Naive thymus-derived CD4-positive, alpha-beta T cell (primary cell): Measurements from ENCODE around the gene RAD51B. TPM values are rescaled to one million over a fixed set of nuclear protein-coding genes. Genes with fewer than 3 reads are reported as not detected.

Experiments used
- ATAC-seq: fragments of 150-1000 bp; cut with Tn5 transposase; 2 replicates; pipeline ENCODE4 v1.10.0; 2021; ENCODE audit warnings: mild to moderate bottlenecking, moderate library complexity
- CTCF ChIA-PET: fragments of 350-600 bp; sonication (Branson Sonifier 250); formaldehyde crosslinking; loops from one replicate; lab custom pipeline; 2021; ENCODE audit warnings: antibody characterized with exemption; lab: Charles Lee
- POLR2A ChIA-PET: fragments of 350-600 bp; sonication (Branson Sonifier 250); formaldehyde crosslinking; loops from one replicate; lab custom pipeline; 2021; ENCODE audit warnings: antibody characterized with exemption, inconsistent platforms; lab: Charles Lee
- DNase-seq, 9 donors: peaks; one replicate each; pipeline versions ENCODE4 v3.0.0 to v3.0.0-alpha.2; 2020 to 2022; ENCODE audit warnings: mixed read lengths in 1 of 9
- H3K27ac ChIP-seq: one replicate; pipeline ENCODE4 v1.7.0; 2013; ENCODE audit warnings: mild to moderate bottlenecking, low read depth, low read length, moderate library complexity
- H3K27me3 ChIP-seq, 2 donors: one replicate each; pipeline ENCODE4 v1.7.0; 2013; ENCODE audit warnings: low read length in 2 of 2, mild to moderate bottlenecking in 2 of 2, moderate library complexity in 2 of 2; ENCODE audit not compliant: control insufficient read depth in 2 of 2, insufficient read depth in 2 of 2
- H3K36me3 ChIP-seq, 3 experiments: 1 replicate in 2 of 3; 2 replicates in 1 of 3; pipeline ENCODE4 v1.7.0; 2013; ENCODE audit warnings: low read length in 3 of 3, mild to moderate bottlenecking in 3 of 3, moderate library complexity in 1 of 3; ENCODE audit not compliant: insufficient read depth in 3 of 3, control insufficient read depth in 2 of 3
- H3K4me1 ChIP-seq, 2 donors: one replicate each; pipeline ENCODE4 v1.7.0; 2013; ENCODE audit warnings: low read length in 2 of 2, mild to moderate bottlenecking in 2 of 2, moderate library complexity in 1 of 2; ENCODE audit not compliant: control insufficient read depth in 2 of 2, insufficient read depth in 2 of 2
- H3K4me3 ChIP-seq: 2 replicates; pipeline ENCODE4 v1.7.0; 2013; ENCODE audit warnings: mild to moderate bottlenecking, low read length
- H3K9me3 ChIP-seq, 3 experiments: 1 replicate in 2 of 3; 2 replicates in 1 of 3; pipeline ENCODE4 v1.7.0; 2013; ENCODE audit warnings: low read length in 3 of 3; ENCODE audit not compliant: control insufficient read depth in 2 of 3
- H3K27ac Mint-ChIP-seq, 9 donors: one replicate each; pipeline ENCODE4 v1.8.0; 2020 to 2022; ENCODE audit warnings: mixed read lengths in 9 of 9, mild to moderate bottlenecking in 8 of 9, moderate library complexity in 5 of 9, inconsistent platforms in 2 of 9
- H3K27me3 Mint-ChIP-seq, 5 donors: one replicate each; pipeline ENCODE4 v1.8.0; 2021 to 2022; ENCODE audit warnings: mixed read lengths in 5 of 5, mild to moderate bottlenecking in 1 of 5
- H3K36me3 Mint-ChIP-seq, 5 donors: one replicate each; pipeline ENCODE4 v1.8.0; 2020 to 2022; ENCODE audit warnings: mixed read lengths in 5 of 5, mild to moderate bottlenecking in 3 of 5, inconsistent platforms in 1 of 5
- H3K4me1 Mint-ChIP-seq, 7 donors: one replicate each; pipeline ENCODE4 v1.8.0; 2020 to 2022; ENCODE audit warnings: mixed read lengths in 7 of 7, mild to moderate bottlenecking in 3 of 7, inconsistent platforms in 1 of 7
- H3K4me3 Mint-ChIP-seq, 10 donors: one replicate each; pipeline ENCODE4 v1.8.0; 2020 to 2022; ENCODE audit warnings: mild to moderate bottlenecking in 10 of 10, mixed read lengths in 10 of 10, moderate library complexity in 6 of 10, inconsistent platforms in 2 of 10
- H3K9me3 Mint-ChIP-seq, 11 donors: one replicate each; pipeline ENCODE4 v1.8.0; 2020 to 2022; ENCODE audit warnings: mixed read lengths in 11 of 11, mild to moderate bottlenecking in 4 of 11, inconsistent platforms in 1 of 11, moderate library complexity in 1 of 11
- intact Hi-C, 2 donors: fragments of 100-400 bp; cut with micrococcal nuclease; formaldehyde crosslinking; loops; one replicate each; pipeline ENCODE4 v1.15.1; 2023
- polyA plus RNA-seq, 2 donors: library from polyadenylated mRNA; unstranded; fragments of 300-500 nt; fragmentation: Illumina TruSeq; gene quantifications; one replicate each; pipeline ENCODE4 v1.2.3, GENCODE V29; 2021
- total RNA-seq, 6 experiments: library from RNA in 5 of 6; stranded (reverse) in 5 of 6; gene quantifications; 1 replicate in 5 of 6; 2 replicates in 1 of 6; pipeline ENCODE4 v1.2.3 and lab custom pipeline; 2021 to 2026

Gene RAD51B
- total and polyA plus RNA-seq, 7 experiments from 2014 or later, result 15.0 to 42.2 (median 28.8) TPM

GRCh38 chr14:68583548-68584280, 764.1 kb downstream of the RAD51B start:
- Histone ChIP-seq H3K27ac (no peak overlapping the region), H3K36me3 (no peaks in the 10 kb centered on the region), H3K4me1 (no peaks in the 10 kb centered on the region), H3K4me3 (no peak overlapping the region), H3K9me3 (no peaks in the 10 kb centered on the region), H3K27me3 (no peaks in the 10 kb centered on the region)
- intact Hi-C loops, result no loop called here
- ChIA-PET POLR2A (no interaction called here), CTCF (no interaction called here)
- peaks cover 0 to 5% (median 0%) of the 10 kb centered on the region in 7 donors for H3K4me1 Mint-ChIP-seq
- H3K36me3 Mint-ChIP-seq, result peaks cover 0 to 1% (median 0%) of the 10 kb centered on the region in 5 donors
- no peaks in the 10 kb centered on the region for H3K27me3 Mint-ChIP-seq
- DNase-seq, result no peak
- peaks cover 0 to 4% (median 0%) of the 10 kb centered on the region in 11 donors for H3K9me3 Mint-ChIP-seq
- H3K4me3 Mint-ChIP-seq, result no peak overlapping the region
- H3K27ac Mint-ChIP-seq, result peak overlapping the region in 1 of 9 donors; percentile 0
- ATAC-seq, result no peak

GRCh38 chr14:68584786-68585185, 765.2 kb downstream of the RAD51B start:
- Histone ChIP-seq H3K27me3 (no peaks in the 10 kb centered on the region), H3K9me3 (no peaks in the 10 kb centered on the region), H3K4me3 (no peak overlapping the region), H3K4me1 (no peaks in the 10 kb centered on the region), H3K36me3 (no peaks in the 10 kb centered on the region), H3K27ac (no peak overlapping the region)
- ChIA-PET CTCF (no interaction called here), POLR2A (no interaction called here)
- peak overlapping the region in 1 of 9 donors; percentile 28 for H3K27ac Mint-ChIP-seq
- H3K36me3 Mint-ChIP-seq, result peaks cover 0 to 1% (median 0%) of the 10 kb centered on the region in 5 donors
- intact Hi-C loops, result no loop called here
- peaks cover 0 to 4% (median 0%) of the 10 kb centered on the region in 11 donors for H3K9me3 Mint-ChIP-seq
- no peak for DNase-seq
- H3K27me3 Mint-ChIP-seq, result no peaks in the 10 kb centered on the region
- no peak for ATAC-seq
- no peak overlapping the region for H3K4me3 Mint-ChIP-seq
- H3K4me1 Mint-ChIP-seq, result peaks cover 0 to 6% (median 0%) of the 10 kb centered on the region in 7 donors

- peak overlapping the region in 1 of 9 donors; percentile 9 for H3K27ac Mint-ChIP-seq
- H3K4me3 Mint-ChIP-seq, result no peak overlapping the region
- intact Hi-C loops, result no loop called here
- no peaks in the 10 kb centered on the region for H3K9me3 ChIP-seq
- ATAC-seq (no peak), DNase-seq (no peak)
- H3K4me1 ChIP-seq, result no peaks in the 10 kb centered on the region
- H3K36me3 ChIP-seq, result no peaks in the 10 kb centered on the region
- H3K4me3 ChIP-seq, result no peak overlapping the region
- no peak overlapping the region for H3K27ac ChIP-seq
- ChIA-PET CTCF (interaction anchor here (0.6 kb wide), 1 partner anchor 101 kb away, joined by 5 read pairs; no protein-coding TSS in a partner anchor), POLR2A (no interaction called here)
- peaks cover 0 to 14% (median 0%) of the 10 kb centered on the region in 7 donors for H3K4me1 Mint-ChIP-seq
- H3K27me3 Mint-ChIP-seq, result no peaks in the 10 kb centered on the region
- no peaks in the 10 kb centered on the region for H3K27me3 ChIP-seq
- H3K36me3 Mint-ChIP-seq, result peaks cover 0 to 1% (median 0%) of the 10 kb centered on the region in 5 donors
- peaks cover 0 to 4% (median 0%) of the 10 kb centered on the region in 11 donors for H3K9me3 Mint-ChIP-seq
Observed at GRCh38 chr14:68585690-68586089, 766.1 kb downstream of the RAD51B start.

- H3K4me3 ChIP-seq, result no peak overlapping the region
- Mint-ChIP-seq H3K27ac (peak overlapping the region in 1 of 9 donors; percentile 25), H3K4me3 (no peak overlapping the region), H3K36me3 (peaks cover 0 to 1% (median 0%) of the 10 kb centered on the region in 5 donors), H3K4me1 (peaks cover 0 to 19% (median 0%) of the 10 kb centered on the region in 7 donors), H3K27me3 (no peaks in the 10 kb centered on the region), H3K9me3 (peaks cover 0 to 2% (median 0%) of the 10 kb centered on the region in 11 donors)
- no peak overlapping the region for H3K27ac ChIP-seq
- no peak for DNase-seq
- no peaks in the 10 kb centered on the region for H3K4me1 ChIP-seq
- ATAC-seq, result no peak
- no peaks in the 10 kb centered on the region for H3K36me3 ChIP-seq
- intact Hi-C loops, result no loop called here
- H3K9me3 ChIP-seq, result no peaks in the 10 kb centered on the region
- ChIA-PET POLR2A (interaction anchor here (1.3 to 2.0 kb wide), 3 partner anchors 10 to 80 kb away, joined by 3 to 5 read pairs (median 4); no protein-coding TSS in a partner anchor), CTCF (no interaction called here)
- no peaks in the 10 kb centered on the region for H3K27me3 ChIP-seq
Observed at GRCh38 chr14:68586896-68587751, 767.5 kb downstream of the RAD51B start.

GRCh38 chr14:68587931-68588330, 768.4 kb downstream of the RAD51B start:
- H3K4me3 Mint-ChIP-seq, result no peak overlapping the region
- Histone ChIP-seq H3K27me3 (no peaks in the 10 kb centered on the region), H3K9me3 (no peaks in the 10 kb centered on the region), H3K4me1 (no peaks in the 10 kb centered on the region), H3K36me3 (no peaks in the 10 kb centered on the region), H3K27ac (no peak overlapping the region), H3K4me3 (no peak overlapping the region)
- DNase-seq (no peak), ATAC-seq (no peak)
- H3K27me3 Mint-ChIP-seq, result no peaks in the 10 kb centered on the region
- H3K9me3 Mint-ChIP-seq, result peaks cover 0 to 3% (median 0%) of the 10 kb centered on the region in 11 donors
- CTCF ChIA-PET, result no interaction called here
- POLR2A ChIA-PET, result interaction anchor here (1.3 to 2.0 kb wide), 3 partner anchors 9 to 81 kb away, joined by 3 to 5 read pairs (median 4); no protein-coding TSS in a partner anchor
- no peaks in the 10 kb centered on the region for H3K36me3 Mint-ChIP-seq
- intact Hi-C loops, result no loop called here
- H3K4me1 Mint-ChIP-seq, result peaks cover 0 to 19% (median 5%) of the 10 kb centered on the region in 7 donors
- peak overlapping the region in 1 of 9 donors; percentile 59 for H3K27ac Mint-ChIP-seq

GRCh38 chr14:68589447-68590200, 770.0 kb downstream of the RAD51B start:
- intact Hi-C loops, result loop anchor here in 1 of 2 donors (5.0 kb wide), 1 partner anchor 667 kb away; no protein-coding TSS in a partner anchor
- ChIA-PET POLR2A (interaction anchor here (0.7 kb wide), 1 partner anchor 93 kb away, joined by 3 read pairs; no protein-coding TSS in a partner anchor), CTCF (no interaction called here)
- peaks cover 6 to 34% (median 21%) of the 10 kb centered on the region in 7 donors for H3K4me1 Mint-ChIP-seq
- no peaks in the 10 kb centered on the region for H3K27me3 Mint-ChIP-seq
- H3K36me3 ChIP-seq, result no peaks in the 10 kb centered on the region
- no peaks in the 10 kb centered on the region for H3K36me3 Mint-ChIP-seq
- H3K27ac Mint-ChIP-seq, result peak overlapping the region in 1 of 9 donors; percentile 36
- no peaks in the 10 kb centered on the region for H3K27me3 ChIP-seq
- H3K4me3 ChIP-seq, result no peak overlapping the region
- no peak for ATAC-seq
- no peaks in the 10 kb centered on the region for H3K9me3 ChIP-seq
- H3K9me3 Mint-ChIP-seq, result peaks cover 0 to 3% (median 0%) of the 10 kb centered on the region in 11 donors
- peaks cover 0 to 8% of the 10 kb centered on the region in 2 donors for H3K4me1 ChIP-seq
- no peak for DNase-seq
- H3K27ac ChIP-seq, result no peak overlapping the region
- H3K4me3 Mint-ChIP-seq, result no peak overlapping the region
